Measurements from ENCODE around the gene KRT20. TPM values are rescaled to one million over a fixed set of nuclear protein-coding genes. Genes with fewer than 3 reads are reported as not detected.

KRT20 gene
- total RNA-seq, 3 donors from 2014 or later (not counting 1 experiment from before 2014, with no cell fraction given): not detected

DNA sequence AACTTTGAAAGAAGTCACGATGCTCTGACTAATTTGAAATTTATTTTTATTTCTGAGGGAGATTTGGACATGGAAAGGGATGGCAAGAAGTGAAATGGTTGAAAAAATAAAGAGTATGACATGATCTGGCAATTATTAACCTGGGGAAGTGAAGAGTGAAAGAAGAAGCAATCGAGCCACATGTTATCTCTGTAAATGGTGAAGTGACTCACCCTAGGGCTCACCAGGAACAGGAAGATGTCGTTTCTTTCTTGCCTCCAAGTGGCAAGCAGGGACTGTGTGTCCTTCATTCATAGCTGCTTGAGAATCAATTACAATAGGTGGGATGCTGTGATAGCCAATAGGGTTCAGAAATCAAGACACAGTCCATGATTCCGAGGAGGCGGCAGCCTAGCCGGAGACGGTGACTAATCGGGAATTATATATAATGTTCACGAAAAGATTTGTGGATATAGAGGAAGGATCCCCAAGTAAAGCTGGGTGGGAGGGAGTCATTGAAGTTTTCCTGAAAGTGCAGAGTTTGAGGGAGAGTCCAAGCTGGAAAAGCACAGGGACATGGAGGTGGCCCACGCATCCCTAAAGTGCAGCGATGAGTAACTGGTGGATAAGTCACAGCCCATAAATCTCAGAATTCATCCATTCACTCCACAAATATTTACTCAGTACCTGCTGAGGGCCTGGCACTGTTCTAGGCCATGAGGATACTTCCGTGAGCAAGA, 18.2 kb upstream of the KRT20 start:
- Histone ChIP-seq H3K4me3 (ENCODE audit: low read length) (no peak overlapping the region), H3K27ac (ENCODE audit: low read length) (no peak overlapping the region), H3K4me1 (ENCODE audit: control insufficient read depth, insufficient read depth, low read length) (no peaks in the 10 kb centered on the region), H3K27me3 (ENCODE audit: control insufficient read depth, insufficient read depth, low read length) (peaks cover 2% of the 10 kb centered on the region), H3K36me3 (ENCODE audit: control insufficient read depth, insufficient read depth, low read length) (no peaks in the 10 kb centered on the region), H3K9me3 (ENCODE audit: control insufficient read depth, insufficient read depth, low read length) (no peaks in the 10 kb centered on the region)
- Mint-ChIP-seq H3K9me3 (no peaks in the 10 kb centered on the region), H3K4me3 (no peak overlapping the region), H3K27me3 (ENCODE audit: low read depth in 2 of 2) (peaks cover 29 to 44% of the 10 kb centered on the region in 2 donors), H3K27ac (no peak overlapping the region), H3K4me1 (no peaks in the 10 kb centered on the region), H3K36me3 (no peaks in the 10 kb centered on the region)
- intact Hi-C loops (cut with micrococcal nuclease): loop anchor here (10.0 kb wide), 1 partner anchor 422 kb away; no protein-coding TSS in a partner anchor
- no peak for ATAC-seq
- no peak for TF ChIP-seq CTCF (IDR thresholded peaks at IDR 0.05)
- 80% methylated on average over 11 of the region's 12 CpGs for WGBS (ENCODE audit: insufficient coverage)
- no peak for DNase-seq

- TF ChIP-seq CTCF (IDR thresholded peaks at IDR 0.05): no peak
- H3K36me3 Mint-ChIP-seq: no peaks in the 10 kb centered on the region
- peaks cover 27 to 40% of the 10 kb centered on the region in 2 donors for H3K27me3 Mint-ChIP-seq (ENCODE audit: low read depth in 2 of 2)
- H3K27ac Mint-ChIP-seq: no peak overlapping the region
- 85% methylated on average over 1 of the region's 4 CpGs for WGBS (ENCODE audit: insufficient coverage)
- no peak overlapping the region for H3K4me3 ChIP-seq (ENCODE audit: low read length)
- no peaks in the 10 kb centered on the region for H3K4me1 ChIP-seq (ENCODE audit: control insufficient read depth, insufficient read depth, low read length)
- no peaks in the 10 kb centered on the region for H3K4me1 Mint-ChIP-seq
- intact Hi-C loops (cut with micrococcal nuclease): loop anchor here (10.0 kb wide), 1 partner anchor 422 kb away; no protein-coding TSS in a partner anchor
- no peaks in the 10 kb centered on the region for H3K27me3 ChIP-seq (ENCODE audit: control insufficient read depth, insufficient read depth, low read length)
- no peaks in the 10 kb centered on the region for H3K9me3 Mint-ChIP-seq
- ATAC-seq (no peak), DNase-seq (no peak)
- H3K27ac ChIP-seq (ENCODE audit: low read length): no peak overlapping the region
- no peaks in the 10 kb centered on the region for H3K36me3 ChIP-seq (ENCODE audit: control insufficient read depth, insufficient read depth, low read length)
- H3K9me3 ChIP-seq (ENCODE audit: control insufficient read depth, insufficient read depth, low read length): no peaks in the 10 kb centered on the region
- H3K4me3 Mint-ChIP-seq: no peak overlapping the region
Observed at GRCh38 chr17:40902498-40902897, 17.5 kb upstream of the KRT20 start.

- Mint-ChIP-seq H3K4me1 (no peaks in the 10 kb centered on the region), H3K9me3 (no peaks in the 10 kb centered on the region), H3K4me3 (no peak overlapping the region), H3K36me3 (no peaks in the 10 kb centered on the region), H3K27me3 (ENCODE audit: low read depth in 2 of 2) (peaks cover 22 to 40% of the 10 kb centered on the region in 2 donors), H3K27ac (no peak overlapping the region)
- intact Hi-C loops (cut with micrococcal nuclease): loop anchor here (10.0 kb wide), 1 partner anchor 423 kb away; no protein-coding TSS in a partner anchor
- no peaks in the 10 kb centered on the region for H3K27me3 ChIP-seq (ENCODE audit: control insufficient read depth, insufficient read depth, low read length)
- H3K36me3 ChIP-seq (ENCODE audit: control insufficient read depth, insufficient read depth, low read length): no peaks in the 10 kb centered on the region
- no peak for TF ChIP-seq CTCF (IDR thresholded peaks at IDR 0.05)
- DNase-seq (no peak), ATAC-seq (no peak)
- no peak overlapping the region for H3K4me3 ChIP-seq (ENCODE audit: low read length)
- 100% methylated on average over 1 of the region's 1 CpG for WGBS (ENCODE audit: insufficient coverage)
- H3K4me1 ChIP-seq (ENCODE audit: control insufficient read depth, insufficient read depth, low read length): no peaks in the 10 kb centered on the region
- H3K27ac ChIP-seq (ENCODE audit: low read length): no peak overlapping the region
- no peaks in the 10 kb centered on the region for H3K9me3 ChIP-seq (ENCODE audit: control insufficient read depth, insufficient read depth, low read length)
Observed at GRCh38 chr17:40901981-40902474, 17.0 kb upstream of the KRT20 start.

Data from natural killer cell (primary cell).